Body of pancreas (tissue), 4 donors: ENCODE measurements around the gene CATSPER1.

ENCODE experiments used
- CTCF ChIP-seq, 7 experiments: fragments of 450-650 bp in 4 of 7; fragments of 200-600 bp in 3 of 7; sonication (generic) in 3 of 7; IDR thresholded peaks; one replicate each; pipeline ENCODE4 v1.5.1; 2016 to 2019; ENCODE audit warnings: antibody characterized with exemption in 7 of 7
- POLR2A ChIP-seq, 3 donors: fragments of 450-650 bp; IDR thresholded peaks; one replicate each; pipeline ENCODE4 v1.6.1; 2016; ENCODE audit warnings: antibody characterized with exemption in 3 of 3, mild to moderate bottlenecking in 2 of 3

GRCh38 chr11:66012946-66013761 lies 13.1 kb downstream of the CATSPER1 start:
- no peak for TF ChIP-seq CTCF (IDR thresholded peaks at IDR 0.05)
- TF ChIP-seq POLR2A (IDR thresholded peaks at IDR 0.05) = no peak
